HG03108 (cell line): ENCODE measurements around the gene NPEPL1.
"Not testable (repeated sequence)": the region's sequence is repeated elsewhere in the genome, so short reads cannot be mapped to it uniquely, and the experiment has no call there.

Source experiments
- ATAC-seq: cut with Tn5 transposase; IDR thresholded peaks from one replicate; pipeline ENCODE4 v1.9.1; 2021; ENCODE audit warnings: moderate library complexity; ENCODE audit not compliant: unreplicated experiment

NPEPL1 gene

DNA sequence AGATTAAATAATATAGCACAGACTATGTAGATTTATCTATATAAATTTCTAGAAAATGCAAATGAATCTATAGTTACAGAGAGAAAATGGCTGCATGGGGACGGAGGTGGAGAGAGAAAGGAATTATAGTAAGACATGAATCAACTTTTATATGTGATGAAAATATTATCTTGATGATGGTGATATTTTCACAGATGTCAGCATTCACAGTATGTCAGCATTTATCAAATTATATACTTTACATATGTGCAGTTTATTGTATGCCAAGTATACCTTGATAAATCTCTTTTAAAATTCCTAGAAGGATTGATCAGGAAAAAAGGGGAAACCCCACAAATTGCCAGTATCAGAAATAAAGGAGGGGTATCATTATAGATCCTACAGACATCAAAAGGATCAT is 44.6 kb downstream of the NPEPL1 start:
- ATAC-seq, result no peak

DNA sequence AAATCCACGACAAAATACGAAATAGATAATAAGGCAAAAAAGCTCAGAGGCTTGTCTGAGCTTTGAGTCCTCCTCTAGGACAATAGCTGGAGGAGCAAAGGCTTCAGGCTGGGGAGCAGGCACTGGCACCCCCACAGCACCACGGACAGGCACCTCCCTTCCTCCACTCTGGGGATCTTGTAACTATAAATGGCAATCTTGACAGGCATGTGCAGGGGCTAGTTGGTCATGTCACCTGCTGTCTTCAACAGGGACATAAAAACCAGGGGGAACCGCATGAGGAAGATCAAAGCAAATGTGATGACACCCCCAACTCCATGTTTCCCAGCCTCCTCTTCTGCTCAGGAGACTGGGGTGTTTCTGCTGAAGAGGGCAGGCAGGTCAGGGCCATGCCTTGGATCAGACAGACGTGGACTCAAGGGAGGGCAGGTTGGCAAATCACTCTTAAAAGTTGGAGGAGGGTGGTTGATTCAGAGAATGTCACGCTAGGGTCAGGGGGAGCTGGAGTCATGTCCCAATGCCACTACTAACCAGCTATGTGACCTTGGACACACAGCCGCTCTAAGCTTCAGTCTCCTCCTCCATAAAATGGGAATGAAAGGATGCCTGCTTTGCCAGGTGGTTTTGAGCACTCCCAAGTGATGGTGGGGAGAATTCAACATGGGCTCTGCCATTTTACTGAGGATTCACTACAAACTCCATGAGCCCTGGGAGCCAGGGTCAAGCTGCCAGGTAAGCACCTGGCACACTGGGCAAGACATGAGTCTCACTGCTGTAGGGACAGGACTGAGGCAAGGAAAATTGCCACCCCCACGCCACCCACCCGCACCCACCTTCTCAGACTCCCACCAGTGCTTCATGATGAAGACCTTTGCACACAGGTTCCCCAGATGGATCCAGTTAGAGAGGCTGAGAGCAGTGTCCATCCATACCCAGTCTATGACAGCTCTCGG is 48.0 kb downstream of the NPEPL1 start:
- ATAC-seq, result no peak

GRCh38 chr20:58741384-58741783 is 48.8 kb downstream of the NPEPL1 start:
- no peak for ATAC-seq

DNA sequence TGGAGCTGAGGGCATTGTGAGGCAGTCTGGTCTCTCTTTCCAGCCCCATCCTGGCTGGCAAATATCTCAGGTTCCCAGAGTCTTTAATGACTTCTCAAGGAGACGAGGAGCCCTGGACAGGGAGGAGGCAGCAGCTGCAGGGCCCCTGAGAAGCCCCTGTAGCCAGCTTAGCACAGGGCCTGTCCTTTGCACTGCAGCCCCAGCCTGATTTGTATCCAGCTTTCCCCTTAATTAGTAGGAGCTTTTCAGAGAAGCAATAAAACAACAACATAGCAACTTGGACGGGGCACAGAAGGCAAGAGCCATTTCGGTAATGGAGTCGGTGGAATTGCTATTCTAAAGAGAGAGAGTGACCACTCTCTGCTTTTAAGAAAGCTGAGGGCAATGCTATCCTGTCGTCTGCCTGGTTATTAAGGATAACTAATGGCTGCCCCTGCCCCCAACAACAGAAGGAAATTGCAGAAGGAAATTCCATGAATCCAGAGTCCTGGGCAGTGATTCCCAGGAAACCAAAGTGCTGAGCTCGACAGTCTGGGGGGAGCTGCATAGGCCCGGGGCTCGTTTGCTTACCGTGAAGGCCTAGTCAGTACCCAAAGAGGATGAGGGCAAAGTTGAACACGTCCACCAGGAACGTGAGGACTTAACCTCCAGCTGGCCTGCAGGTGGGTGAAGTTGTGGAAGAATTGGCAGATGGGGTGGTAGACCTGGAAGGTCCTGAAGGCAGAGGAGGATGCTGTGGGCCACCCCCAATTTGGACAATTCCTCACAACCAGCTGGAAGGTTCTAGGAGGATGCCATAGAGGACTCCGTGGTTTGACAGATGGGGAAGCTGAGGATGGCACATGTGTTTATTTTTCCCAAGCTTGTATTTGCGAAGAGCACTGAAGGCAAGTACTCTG is 50.3 kb downstream of the NPEPL1 start:
- ATAC-seq, result no peak

DNA sequence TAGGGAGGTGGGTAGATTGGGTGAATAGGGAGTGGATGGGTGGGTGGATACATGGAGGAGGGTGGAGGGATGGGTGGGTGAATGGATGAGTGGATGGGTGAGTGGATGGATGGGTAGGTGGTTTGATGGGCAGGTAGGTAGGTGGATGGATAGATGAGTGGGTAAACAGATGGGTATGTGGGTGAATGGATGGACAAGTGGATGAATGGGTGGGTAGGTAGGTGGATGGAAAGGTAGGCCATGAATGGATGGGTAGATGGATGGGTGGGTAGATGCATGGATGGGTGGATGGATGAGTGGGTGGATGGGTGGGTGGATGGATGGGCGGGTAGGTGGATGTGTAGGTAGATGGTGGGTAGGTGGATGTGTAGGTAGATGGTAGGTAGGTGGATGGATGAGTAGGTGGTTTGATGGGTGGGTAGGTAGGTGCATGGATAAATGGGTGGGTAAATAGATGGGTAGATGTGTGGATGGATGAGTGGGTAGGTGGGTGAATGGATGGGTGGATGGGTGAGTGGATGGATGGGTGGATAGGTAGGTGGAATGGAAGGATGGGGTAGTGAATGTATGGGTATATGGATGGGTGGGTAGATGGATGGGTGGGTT is 51.4 kb downstream of the NPEPL1 start:
- ATAC-seq, result no peak

GRCh38 chr20:58744836-58745235 is 52.2 kb downstream of the NPEPL1 start:
- no peak for ATAC-seq

DNA sequence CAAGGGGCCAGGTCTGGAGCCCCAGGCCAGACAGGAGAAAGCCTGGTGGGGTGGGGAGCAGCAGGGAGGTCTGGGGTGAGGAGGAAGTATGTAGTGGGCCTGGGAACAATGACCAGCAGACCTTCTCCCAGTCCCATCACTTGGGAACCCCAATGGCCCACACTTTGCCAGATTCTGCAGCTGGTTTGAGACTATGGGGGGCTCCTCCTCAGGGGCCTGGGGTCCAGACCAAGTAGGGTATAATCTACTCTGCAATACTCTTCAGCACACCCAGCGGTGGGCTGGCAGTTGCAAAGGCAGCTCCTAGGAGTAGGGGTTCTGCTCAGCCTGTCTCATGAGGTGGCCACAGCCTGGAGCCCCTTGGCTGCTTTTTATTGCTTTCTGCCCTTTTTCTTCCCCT is 52.8 kb downstream of the NPEPL1 start:
- no peak for ATAC-seq

- no peak for ATAC-seq
These were observed 54.0 kb downstream of the NPEPL1 start for GRCh38 chr20:58746620-58747019.

DNA sequence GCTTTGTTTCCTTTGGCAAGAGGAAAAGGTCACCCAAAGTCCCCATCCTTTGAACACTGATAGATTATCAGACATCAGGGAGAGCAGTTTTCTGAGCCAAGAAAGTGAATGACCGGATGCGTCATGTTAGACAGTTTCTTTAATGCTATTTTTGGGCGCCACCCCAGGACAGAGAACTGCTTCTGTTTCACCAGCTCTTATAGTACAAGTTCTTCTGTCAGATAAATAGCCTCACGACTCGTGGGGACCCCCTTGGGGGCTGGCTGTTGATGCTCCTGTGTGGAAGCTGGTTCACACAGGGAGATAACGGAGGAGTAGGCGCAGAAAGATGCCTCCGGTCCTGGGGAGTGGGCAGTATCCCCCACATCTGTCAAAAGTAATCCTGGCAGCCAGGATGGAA is 54.6 kb downstream of the NPEPL1 start:
- no peak for ATAC-seq

GRCh38 chr20:58748618-58749017 is 56.0 kb downstream of the NPEPL1 start:
- no peak for ATAC-seq

- no peak for ATAC-seq
These were observed 56.6 kb downstream of the NPEPL1 start for GRCh38 chr20:58749098-58749769.

DNA sequence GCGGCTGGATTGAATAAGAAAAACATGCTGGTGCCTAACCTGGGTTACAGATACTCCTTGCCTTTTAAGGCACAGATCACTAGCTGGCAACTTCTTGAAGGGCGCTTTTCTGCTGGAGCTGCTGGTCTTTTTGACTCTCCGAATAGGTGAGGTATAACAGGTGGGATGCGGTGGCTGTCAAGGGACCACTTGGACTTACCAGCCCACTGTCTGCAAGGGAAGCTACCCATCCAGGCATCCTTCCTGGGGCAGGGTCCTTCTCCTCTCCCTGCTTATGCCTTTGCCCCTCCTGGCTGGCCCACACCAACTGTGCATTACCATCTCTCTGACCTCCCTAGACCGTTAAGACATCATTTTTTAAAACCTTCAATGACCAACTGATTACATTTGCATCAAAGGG is 57.4 kb downstream of the NPEPL1 start:
- no peak for ATAC-seq

DNA sequence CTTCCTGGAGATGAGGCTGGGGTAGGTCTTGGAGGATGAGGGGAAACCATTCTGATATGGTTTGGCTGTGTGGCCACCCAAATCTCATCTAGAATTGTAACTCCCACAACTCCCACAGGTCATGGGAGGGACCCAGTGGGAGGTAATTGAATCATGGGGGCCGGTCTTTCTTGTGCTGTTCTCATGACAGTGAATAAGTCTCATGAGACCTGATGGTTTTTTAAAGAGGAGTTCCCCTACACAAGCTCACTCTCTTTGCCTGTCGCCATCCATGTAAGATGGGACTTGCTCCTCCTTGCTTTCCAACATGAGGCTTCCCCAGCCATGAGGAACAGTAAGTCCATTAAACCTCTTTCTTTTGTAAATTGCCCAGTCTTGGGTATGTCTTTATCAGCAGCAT is 58.1 kb downstream of the NPEPL1 start:
- ATAC-seq, result not testable (repeated sequence)

DNA sequence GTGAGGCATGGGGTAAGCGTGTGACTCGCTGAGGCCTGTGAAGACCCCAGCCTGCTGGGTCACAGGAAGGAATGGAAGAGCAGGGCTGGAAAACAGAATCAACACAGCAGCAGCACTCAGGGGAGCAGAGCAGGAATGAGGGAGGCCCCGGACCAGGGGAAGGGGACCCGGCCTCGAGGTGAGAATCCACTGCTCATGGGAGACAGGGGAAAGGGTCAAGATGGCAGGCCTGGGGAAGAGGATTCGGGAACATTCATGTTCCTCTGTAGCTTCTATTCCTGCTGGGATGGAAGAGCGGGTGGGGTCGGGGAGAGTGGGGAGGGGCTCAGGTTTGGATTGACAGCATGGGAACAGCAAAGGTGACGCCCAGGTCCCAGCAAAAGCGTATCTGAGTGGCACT is 59.4 kb downstream of the NPEPL1 start:
- ATAC-seq, result no peak

DNA sequence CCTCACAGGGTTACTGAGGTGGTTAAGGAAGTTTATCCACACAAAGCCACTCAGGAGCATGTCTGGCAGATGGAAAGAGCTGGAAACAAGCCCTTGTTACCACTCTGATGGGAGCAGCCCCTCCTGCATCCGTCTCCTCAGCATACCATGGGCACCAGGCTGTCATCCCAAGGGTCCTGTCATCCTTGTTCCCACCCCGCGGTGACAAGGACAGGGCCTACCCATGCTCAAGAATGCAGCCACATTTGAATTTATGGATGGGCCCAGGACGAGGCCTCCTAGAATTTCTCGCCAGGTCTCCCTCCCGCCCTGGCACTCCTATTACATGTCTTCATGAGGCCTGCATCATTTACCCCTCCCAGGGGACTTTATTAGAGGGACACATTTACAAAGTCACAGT is 60.0 kb downstream of the NPEPL1 start:
- ATAC-seq, result no peak

DNA sequence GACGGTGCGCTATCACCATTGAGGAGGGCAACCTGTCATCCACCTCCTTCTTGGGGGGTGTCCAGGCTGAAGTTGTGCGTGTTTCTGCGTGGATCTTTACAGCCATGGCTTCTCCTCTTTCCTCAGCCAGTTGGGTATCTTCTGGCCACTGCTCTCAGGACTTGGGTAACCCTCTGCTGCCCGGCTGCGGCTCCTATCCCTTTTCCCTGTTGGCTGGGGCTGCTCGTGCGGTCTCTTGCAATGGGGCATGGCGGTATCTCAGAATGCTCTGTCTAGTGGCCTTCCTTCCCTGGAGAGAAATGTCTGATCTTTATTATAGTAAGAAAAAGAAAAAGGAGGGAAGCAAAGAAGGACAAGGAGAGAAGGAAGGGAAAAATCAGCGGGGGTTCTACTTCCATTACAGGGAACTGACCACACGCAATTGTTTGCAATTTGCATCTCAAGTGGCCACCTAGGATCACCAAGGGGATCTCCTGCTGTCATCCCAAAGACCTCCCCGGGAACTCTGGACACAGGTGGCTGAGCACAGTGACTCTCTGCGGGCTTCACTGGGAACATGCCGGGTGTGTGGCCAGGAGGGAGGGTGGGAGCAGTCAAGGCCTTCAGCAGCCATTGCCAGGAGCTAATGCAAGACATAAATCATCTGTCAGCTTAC is 60.8 kb downstream of the NPEPL1 start:
- ATAC-seq, result no peak

DNA sequence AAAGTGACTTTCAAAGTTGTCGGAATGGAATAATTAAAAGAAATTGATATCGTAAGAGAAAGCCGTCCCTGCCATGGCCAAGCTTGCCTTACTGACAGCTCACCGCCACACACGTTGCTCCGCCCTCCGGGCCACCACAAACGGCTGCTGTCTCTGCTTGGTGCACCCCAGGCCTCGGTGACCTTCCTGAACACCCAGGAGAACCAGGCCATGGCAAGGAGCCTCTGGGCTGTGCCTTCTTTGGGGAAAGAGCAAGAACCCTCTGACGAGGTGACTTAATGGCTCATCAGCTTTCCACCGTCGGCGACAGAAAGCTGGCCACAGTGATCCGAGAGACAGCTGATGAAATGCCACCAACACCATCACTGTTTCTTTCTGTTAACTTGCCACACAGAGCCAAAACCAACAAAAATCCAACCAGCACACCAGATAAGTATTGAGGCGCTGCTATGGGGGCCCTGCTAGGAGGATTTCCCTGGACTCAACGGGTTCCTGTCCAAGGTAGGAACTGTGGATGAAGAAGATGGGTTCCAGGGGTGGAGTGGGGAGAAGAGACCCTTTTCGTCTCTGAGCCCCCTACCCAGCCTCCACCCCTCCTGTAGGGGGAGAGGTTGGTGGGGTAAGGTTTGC is 61.4 kb downstream of the NPEPL1 start:
- ATAC-seq, result no peak

- ATAC-seq, result no peak
These were observed 62.0 kb downstream of the NPEPL1 start for GRCh38 chr20:58754584-58754983.

DNA sequence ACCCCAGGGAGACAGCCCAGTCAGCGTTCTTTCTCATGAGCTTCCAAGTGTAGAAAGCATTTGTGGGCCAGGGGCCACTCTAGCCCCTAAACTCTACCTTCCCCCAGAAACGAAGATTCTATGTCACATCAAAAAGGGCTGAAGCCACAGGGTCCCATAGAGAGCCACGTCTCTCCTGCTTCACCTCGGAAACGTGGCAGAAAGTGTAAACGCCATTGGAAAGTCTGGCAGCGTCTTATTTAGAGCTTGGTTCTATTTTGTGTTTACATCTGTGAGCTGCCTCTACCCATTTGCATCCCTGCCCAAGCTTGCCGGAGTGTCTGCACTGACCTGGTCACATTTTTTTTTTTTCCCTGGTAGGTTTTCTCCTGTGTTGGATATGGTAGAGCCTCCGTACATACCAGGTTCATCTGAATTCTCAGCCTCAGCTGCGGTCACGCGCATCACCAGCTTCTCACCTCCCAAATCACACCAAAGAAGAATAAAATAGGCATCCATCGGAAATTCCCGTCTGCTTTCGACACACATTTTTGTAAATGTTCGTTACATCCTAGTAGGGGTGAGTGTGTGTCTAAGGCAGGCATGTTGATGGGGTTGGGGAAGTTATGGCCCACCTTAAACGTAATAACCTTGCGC is 62.6 kb downstream of the NPEPL1 start:
- no peak for ATAC-seq
